GM18520 (cell line): ENCODE data around the gene NUDT6.

Experiments
- ATAC-seq: cut with Tn5 transposase; IDR thresholded peaks from one replicate; pipeline ENCODE4 v1.9.1; 2021; ENCODE audit not compliant: unreplicated experiment

Gene NUDT6

DNA sequence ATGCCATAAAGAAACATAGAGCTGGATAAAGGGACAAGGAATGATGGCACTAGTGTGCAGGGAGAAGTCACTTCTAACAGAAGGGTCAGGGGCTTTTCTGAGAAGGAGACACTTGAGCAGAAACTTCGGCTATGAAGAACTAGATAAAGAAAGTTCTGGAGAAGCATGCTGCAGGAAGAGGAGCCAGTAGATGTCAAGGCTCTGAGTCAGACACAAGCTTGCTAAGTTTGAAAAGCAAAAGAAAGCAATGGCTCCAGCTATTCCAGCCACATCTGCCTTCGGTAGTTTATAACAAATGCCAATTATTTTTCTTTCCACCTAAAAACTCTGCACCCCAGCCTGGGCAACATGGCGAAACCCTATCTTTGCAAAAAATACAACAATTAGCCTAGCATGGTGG is 7.5 kb downstream of the NUDT6 start:
- no peak for ATAC-seq

DNA sequence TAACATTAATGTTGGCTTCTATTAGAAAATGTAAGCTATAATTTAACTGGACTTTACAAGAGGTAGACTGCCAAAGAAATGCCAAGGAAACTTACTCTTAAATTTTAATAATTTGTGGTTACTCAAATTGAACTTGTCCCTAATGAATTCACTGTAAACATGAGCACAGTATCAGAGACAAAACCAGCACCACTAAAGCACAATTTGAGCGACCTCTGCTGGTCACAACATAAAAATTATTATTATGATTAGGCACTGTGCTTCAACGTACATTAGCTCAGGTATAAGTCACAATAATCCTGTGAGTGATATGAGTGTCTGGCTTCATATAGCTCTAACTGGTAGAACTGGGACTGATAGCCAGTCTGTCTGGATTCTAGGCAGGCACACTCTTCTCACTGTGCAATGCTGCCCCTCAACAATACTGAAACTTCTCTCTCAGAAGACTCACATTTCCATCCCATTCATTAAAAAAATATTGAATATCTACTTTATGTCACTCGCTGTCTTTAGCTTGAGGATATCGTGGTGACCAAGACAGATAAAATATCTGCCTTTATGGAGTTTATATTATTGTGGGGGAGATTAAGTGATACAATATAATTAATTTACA is 8.0 kb downstream of the NUDT6 start:
- peak; percentile 83 for ATAC-seq

DNA sequence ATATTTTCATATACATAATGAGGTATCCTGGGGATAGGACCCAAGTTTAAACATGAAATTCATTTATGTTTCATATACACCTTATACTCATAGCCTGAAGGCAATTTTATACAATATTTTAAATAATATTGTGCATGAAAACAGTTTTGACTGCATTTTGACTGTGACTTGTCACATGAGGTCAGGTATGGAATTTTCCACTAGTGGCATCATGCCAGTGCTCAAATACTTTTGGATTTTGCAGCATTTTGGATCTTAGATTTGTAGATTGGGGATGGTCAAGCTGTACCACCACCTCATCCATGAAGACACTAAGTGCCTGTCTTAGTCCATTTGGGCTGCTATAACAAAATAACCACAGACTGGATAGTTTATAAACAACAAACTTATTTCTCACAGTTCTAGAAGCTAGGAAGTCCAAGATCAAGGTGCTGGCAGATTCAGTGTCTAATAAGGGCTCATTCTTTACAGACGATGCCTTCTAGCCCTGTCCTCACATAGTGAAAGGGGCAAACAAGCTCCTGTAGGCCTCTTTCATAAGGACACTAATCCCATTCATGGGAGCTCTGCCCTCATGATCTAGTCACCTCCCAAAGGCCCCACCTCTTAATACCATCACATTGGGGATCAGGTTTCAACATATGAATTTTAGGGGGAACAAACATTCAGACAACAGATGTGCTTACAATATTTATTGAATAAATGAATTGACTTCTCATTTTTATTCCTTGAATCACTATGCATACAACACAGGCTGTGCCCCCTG is 9.4 kb downstream of the NUDT6 start:
- no peak for ATAC-seq

DNA sequence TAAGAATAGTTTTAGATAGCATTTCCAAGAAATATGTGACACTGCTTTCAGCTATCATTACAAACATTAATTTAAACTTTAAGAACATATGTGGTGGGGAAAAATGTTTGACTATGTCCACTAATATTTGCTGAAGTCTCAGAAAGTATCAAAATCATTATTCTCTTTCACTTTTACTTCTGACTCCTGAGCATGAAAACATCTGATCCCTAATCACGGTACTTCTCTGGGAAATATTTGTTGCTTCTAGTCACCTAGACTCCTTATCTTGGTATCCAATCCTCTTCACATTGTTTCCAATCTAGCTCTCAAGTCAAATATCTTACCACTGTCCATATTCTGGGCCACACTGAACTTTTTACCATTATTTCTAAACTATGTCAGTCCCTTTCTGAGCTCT is 10.8 kb downstream of the NUDT6 start:
- ATAC-seq = no peak

DNA sequence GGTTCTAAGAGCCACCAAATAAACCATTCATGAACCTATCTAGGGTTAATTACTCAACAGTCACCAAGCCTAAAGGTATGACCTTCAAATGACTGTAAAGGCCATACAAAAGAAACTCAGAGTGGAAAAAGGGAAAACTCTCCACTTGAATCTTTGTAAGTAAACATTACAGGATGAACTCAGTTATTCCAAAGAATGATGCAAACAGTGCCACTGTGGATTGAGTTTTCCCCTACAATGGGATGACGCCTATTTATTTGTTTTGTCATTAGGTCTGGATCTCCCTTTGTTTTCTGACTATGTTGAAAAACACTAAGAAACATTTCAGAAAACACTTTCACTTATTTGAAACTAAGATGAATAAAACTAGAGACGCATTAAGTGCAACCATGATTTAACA is 12.7 kb downstream of the NUDT6 start:
- ATAC-seq = no peak

DNA sequence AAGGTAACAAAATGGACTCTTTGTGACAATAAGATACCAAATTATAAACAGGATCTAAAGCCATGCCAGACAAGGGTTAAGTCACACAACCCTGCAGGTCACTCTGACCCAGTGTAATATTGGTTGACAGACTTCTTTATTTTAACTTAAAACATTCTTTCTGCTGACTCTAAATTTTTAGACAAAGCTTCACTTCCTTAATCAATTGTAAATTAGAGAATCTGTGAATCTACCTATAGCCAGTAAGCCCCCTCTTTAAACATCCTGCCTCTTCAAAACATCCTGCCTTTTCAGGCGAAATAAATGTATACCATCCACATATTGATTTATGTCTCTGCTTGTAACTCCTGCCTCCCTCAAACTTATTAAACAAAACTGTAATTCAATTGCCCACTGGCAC is 14.2 kb downstream of the NUDT6 start:
- no peak for ATAC-seq

DNA sequence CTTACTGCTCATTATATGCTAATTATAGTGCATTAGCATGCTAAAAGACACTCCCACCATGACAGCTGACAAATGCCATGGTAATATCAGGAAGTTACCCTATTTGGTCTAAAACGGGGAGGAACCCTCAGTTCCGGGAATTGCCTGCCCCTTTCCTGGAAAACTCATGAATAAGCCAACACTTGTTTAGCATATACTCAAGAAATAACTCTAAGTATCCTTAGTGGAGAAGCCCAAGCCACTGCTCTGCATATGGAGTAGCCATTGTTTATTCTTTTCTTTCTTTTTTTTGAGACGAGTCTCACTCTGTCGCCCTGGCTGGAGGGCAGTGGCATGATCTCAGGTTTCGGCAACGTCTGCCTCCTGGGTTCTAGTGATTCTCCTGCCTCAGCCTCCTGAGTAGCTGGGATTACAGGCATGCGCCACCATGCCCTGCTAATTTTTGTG is 15.5 kb downstream of the NUDT6 start:
- no peak for ATAC-seq

DNA sequence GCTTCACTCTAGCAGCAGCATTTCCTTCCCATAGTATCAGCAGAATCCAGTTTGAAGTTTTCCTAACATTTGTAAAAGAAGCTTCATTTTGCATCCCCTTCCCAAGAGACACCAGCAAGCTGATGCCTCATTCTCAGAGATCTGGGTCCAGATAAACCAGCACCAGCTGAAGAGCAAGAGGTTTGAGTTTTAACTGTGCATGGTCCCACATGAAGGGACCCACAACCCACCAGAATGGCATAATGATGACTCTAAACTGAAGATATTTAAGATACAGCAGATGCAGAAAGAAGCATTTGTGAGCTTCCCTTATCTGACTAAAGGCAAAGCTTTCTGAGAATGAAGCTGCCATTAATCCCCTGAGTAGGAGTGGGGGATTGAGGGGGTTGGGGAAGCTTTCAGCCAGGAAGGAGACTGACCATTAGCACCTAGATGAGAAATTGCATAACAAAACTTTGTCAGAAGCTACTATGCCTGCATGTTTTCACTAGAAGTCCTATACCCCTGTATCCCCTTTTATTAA is 18.6 kb downstream of the NUDT6 start:
- ATAC-seq = no peak

DNA sequence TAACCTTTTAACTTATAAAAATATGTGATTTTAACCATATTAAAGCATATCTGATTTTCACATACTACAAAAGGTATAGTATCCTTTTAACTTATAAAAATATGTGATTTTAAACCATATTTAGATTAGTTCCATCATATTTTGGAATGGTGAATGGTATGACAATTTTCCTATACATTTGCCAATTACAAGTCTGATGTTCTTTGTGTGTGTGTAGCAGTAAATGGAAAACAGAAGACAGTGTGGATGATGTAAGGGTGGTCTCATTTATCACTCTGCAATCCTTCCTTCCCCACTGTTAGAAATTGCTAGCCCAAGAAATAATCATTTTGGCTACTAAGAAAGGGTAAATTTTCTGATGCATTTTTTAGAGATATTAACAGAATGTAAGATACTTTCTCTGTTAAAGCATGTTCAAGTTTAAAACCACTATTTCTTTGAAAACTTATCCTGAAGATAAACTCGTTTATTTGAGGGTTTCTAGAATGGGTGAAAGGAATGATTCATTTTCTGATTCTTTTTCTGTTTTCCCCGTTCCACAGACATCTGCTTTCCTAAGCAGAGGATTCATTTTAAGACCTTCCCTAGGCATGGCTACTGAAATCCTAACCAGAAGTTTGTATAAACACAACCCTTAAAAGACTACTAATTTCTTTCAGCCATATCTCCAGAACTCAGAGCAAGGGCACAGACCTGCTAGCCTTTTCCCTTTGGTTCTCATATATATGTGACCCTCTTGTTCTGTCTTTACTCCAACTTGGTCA is 21.0 kb downstream of the NUDT6 start:
- no peak for ATAC-seq

DNA sequence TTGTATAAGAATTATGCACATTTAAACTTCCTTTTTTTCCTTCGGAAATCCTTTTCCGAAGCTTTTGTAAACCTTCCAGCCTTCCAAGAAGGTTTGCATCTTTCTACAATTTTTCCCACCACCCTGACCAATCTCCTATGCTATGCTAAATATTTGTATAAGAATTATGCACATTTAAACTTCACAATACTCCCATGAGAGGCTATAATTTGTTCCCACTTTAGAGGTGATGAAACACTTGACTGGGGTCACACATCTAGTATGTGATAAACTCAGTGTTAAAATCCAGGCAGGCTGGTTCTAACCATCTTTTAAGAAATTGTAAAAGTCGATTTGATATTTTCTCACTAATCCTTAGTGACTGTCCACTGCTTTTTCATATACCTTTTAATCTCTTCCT is 22.1 kb downstream of the NUDT6 start:
- ATAC-seq = no peak

DNA sequence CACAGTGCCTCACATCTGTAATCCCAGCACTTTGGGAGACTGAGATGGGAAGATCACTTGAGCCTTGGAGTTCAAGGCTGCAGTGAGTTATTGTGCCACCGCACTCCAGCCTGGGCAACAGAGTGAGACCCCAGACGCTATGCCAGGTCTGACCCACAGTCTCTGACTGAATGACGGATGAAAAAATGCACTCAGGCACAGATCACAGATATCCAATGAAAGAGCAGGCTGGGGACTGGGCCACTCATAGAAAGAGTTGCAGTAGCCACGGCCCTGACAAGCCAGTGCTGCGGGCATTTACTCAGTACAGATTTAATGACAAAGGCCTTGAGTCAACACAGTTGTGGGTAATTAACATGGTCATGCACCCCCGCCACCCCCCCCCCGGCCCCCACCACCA is 22.7 kb downstream of the NUDT6 start:
- ATAC-seq = no peak

DNA sequence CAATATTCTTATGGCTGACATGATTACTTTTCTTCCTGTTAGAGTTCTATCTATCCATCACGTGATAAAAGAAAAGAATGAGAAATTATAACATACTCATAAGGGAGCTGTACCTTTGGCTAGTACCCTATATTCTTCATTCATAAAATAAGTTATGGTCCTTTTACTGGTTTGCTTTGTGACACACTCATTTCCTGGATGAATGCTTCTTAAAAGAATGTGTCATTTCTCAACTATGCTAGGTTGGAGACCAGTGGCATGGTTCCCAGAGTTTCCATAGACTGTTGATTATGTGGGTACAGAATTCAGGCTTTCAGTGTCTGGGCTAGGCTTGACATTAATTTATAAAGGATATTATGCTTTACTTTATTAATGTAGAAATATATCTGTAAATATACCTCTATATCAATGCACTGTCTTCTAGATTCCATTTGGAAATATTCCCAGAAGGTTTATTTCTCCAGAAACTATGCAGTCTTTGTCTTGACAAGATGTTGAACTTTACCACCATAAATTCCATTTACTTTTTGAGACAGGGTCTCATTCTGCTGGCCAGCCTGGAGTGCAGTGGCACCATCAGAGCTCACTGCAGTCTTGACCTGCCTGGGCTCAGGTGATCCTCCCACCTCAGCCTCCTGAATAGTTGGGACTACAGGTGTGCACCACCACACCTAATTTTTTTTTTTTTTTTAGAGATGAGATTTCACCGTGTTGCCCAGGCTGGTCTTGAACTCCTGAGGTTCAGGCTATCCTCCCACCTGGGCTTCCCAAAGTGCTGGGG is 23.8 kb downstream of the NUDT6 start:
- ATAC-seq = no peak

DNA sequence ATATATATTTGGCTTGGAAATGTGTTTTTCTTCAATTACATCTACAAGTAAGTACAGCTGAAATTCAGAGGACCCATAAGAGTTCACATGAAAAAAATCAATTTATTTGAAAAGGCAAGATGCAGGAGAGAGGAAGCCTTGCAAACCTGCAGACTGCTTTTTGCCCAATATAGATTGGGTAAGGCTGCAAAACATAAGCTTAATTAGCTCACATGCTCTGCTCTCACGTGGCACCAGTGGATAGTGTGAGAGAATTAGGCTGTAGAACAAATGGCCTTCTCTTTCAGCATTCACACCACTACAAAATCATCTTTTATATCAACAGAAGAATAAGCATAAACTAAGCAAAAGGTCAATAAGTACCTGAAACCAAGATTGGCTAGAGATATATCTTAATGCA is 26.1 kb downstream of the NUDT6 start:
- no peak for ATAC-seq

DNA sequence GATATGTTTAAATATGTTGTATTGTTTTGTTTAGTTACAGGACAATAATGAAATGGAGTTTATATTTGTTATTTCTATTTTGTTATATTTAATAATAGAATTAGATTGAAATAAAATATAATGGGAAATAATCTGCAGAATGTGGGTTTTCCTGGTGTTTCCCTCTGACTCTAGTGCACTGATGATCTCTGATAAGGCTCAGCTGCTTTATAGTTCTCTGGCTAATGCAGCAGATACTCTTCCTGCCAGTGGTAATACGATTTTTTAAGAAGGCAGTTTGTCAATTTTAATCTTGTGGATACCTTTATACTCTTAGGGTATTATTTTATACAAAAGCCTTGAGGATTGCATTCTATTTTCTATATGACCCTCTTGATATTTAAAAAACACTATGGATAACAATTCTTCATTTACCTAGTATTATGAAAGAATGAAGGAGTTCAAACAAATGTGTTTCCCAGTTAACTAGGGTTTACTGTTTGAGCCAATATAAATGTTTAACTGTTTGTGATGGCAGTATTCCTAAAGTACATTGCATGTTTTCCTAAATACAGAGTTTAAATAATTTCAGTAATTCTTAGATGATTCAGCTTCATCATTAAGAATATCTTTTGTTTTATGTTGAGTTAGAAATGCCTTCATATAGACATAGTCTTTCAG is 26.9 kb downstream of the NUDT6 start:
- no peak for ATAC-seq

DNA sequence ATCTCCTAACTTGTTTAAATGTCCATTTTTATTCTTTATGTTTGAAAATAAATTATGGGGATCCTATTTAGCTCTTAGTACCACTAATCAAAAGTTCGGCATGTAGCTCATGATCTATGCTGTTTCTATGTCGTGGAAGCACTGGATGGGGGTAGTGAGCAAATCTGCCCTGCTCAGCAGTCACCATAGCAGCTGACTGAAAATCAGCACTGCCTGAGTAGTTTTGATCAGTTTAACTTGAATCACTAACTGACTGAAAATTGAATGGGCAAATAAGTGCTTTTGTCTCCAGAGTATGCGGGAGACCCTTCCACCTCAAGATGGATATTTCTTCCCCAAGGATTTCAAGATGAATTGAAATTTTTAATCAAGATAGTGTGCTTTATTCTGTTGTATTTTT is 27.6 kb downstream of the NUDT6 start:
- ATAC-seq = no peak

DNA sequence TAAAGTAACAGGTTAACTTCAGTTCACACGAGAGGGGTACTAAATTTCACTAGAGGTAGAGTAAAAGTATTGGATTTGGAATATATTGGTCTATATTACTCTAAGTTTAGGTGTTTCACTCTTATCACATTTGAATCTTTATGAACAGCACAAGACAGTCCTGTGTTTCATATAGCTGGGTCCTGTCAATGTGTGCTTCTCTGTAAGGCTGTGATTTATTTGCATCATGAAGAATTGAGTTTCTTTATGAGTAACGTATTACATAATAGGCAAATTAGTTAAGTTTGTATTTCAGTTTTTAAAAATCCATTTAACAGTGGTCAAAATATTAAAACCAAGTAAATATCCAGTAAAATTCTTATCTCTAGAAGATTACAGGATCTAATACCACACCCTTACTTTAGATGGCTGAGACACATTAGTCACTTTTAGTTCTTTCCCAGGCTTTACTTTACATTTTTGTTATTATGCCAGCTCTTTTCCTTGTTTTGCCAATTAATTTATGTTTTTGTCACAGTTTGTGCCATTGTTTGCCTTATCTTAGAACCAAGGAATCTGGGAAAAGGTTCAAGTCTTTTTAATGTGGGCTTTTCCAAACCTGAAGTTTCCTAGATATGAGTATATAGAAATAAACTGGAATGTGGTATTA is 32.1 kb downstream of the NUDT6 start:
- no peak for ATAC-seq

DNA sequence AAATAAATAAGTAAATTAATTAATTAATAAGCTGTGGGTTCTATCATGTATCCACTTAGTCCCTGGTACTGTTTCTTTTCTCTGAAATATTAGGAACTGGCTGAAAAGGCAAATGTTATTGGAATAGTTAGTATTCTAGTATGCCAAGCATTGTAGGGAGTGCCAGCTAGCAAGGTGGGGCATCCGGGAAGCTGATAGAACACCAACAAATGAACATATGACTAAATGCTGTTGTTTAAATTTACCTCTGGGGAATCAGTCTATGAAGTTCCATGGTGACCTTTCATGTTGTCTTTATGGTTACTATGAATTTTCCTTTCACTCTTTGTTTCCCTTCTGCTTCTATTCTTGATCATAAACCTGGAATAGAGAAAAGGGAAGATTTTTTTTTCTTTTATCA is 32.7 kb downstream of the NUDT6 start:
- no peak for ATAC-seq

DNA sequence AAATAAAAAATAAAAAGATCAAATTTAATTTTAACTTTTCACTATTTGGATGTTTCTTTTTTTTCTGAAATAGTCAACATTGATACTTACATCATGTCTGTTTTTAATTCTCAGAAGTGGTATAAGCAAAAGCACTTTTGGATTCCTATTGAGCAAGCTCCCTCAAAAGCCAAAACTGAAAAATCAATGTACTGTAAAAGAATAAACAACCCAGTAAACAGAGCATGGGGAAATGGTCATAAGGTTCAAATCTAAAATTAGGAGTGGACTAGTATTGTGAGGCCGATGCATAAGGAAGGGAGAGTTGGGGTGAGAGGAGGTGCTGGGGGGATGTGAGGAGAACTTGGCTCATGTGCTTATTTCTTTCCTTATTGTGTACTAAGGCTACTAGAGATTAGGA is 37.9 kb downstream of the NUDT6 start:
- no peak for ATAC-seq

DNA sequence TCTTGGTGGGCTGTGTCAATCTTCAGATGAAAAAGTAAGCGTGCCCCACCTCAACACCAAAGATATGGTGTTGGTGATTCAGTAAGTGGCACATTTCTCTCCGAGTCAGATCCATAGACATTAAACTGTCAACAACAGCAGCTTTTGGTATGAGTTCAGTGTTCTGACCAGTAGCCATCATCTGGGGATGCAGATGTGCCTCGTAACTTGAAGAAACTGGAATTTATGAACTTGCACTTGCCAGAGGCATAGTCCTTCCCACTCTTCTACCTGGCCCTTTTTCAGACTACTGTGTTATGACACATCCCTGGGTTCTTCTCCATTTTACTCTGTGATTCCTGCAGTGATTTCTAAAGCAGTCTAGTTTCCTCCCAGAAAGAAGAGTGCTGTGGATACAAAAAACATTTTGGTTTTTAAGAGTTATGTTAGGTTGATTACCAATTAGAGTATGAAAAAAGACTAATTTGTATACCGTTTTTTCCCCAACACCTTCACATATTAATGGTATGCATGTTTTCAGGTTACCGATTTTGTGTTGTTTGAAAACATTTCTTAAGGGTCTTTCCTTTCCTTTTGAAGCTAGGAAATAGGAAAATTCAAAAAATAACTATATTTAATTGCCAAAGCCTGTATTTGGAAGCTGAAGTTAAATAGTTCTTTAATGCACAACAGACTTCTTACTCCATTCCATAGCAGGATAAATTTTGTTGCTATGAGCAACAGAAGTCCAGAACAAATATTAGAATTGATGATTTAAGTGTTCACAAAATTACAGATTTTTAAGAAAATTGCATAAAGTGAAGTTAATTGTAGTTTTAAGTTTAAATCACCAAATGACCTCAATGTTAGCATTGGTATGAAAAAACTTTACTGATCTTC is 39.3 kb downstream of the NUDT6 start:
- no peak for ATAC-seq
